Activated T-helper 2 cell treated with anti-CD3 and anti-CD28 coated beads, Interferon-gamma antibody, Interleukin-2, Interleukin-4, amounts not matched to agents 10 μg/mL and 5 μg/mL and 100 μg/mL, durations not matched to agents 14 hours and 24 hours and 36 hours (primary cell): Measurements from ENCODE around the gene G6PD. TPM values are rescaled to one million over a fixed set of nuclear protein-coding genes. Genes with fewer than 3 reads are reported as not detected.
"Not testable (repeated sequence)": the region's sequence is repeated elsewhere in the genome, so short reads cannot be mapped to it uniquely, and the experiment has no call there.

ENCODE experiments used
- DNase-seq: peaks from one replicate; pipeline ENCODE4 v3.0.0; 2021; ENCODE audit warnings: low spot score
- H3K27ac Mint-ChIP-seq: one replicate; pipeline ENCODE4 v1.8.0; 2021; ENCODE audit warnings: mixed read lengths
- H3K27me3 Mint-ChIP-seq: one replicate; pipeline ENCODE4 v1.8.0; 2021; ENCODE audit warnings: low read depth, mixed read lengths
- H3K36me3 Mint-ChIP-seq: one replicate; pipeline ENCODE4 v1.8.0; 2021; ENCODE audit warnings: low read depth, mixed read lengths
- H3K4me1 Mint-ChIP-seq: one replicate; pipeline ENCODE4 v1.8.0; 2021; ENCODE audit warnings: low read depth, mixed read lengths
- H3K4me3 Mint-ChIP-seq: one replicate; pipeline ENCODE4 v1.8.0; 2021; ENCODE audit warnings: low read depth, mild to moderate bottlenecking, moderate library complexity, mixed read lengths
- H3K9me3 Mint-ChIP-seq: one replicate; pipeline ENCODE4 v1.8.0; 2021; ENCODE audit warnings: mixed read lengths
- intact Hi-C: fragments of 100-400 bp; cut with micrococcal nuclease; formaldehyde crosslinking; loops from one replicate; pipeline ENCODE4 v1.15.1; 2023
- total RNA-seq: library from RNA; stranded (reverse); gene quantifications from 2 replicates; pipeline ENCODE4 v1.2.3, GENCODE V29; 2022

G6PD gene
- total RNA-seq, result 82.8 and 86.4 TPM in 2 replicates

DNA sequence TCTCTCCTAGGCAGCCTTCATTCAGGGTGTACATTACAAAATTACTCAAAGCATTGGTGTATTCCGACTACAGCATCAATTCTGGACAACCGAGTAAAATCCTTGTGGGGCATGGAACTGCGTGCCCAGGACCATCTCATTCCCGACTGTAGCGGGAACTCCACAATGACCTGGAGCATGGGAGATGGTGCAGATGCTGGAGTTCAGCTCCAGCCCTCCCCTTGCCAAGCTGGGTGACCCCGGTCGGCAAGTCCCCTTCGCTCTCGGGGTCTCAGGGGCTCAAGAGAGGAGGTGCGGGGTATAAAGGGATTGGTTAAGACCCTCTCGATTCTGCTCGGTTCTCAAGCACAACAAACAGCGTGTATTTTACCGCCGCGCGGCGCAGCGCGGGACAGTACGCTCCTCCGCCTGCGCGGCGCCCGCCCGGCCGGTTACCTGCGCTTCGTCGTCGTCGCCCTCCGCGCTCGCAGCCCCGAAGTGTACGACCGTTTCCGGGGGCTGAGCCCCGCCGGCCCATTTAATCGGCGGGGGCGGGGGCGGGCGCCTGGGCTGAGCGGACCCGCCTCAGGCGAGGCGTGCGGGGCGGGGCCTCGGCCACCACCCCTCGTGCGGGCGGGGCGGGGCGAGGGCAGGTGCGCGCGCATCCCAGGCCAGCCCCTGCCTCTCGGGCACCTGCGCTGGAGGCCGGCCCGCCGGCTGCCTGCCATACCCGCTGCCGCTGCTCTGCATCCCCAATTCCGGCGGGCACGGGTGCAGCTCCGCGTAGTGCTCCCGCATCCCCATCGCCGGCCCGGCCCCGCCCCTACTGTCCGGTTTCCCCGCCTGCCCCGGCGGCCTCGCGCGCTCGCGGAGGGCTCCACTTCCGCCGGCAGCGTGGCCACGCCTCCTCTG, at the start of gene G6PD:
Gene G6PD, minus strand, starts transcription at position 493 of the 891 bp plus-strand sequence. CDS start 691 bp downstream, outside the sequence.
- H3K36me3 Mint-ChIP-seq, result peaks cover 38% of the 10 kb centered on the region
- intact Hi-C loops, result no loop called here
- H3K27ac Mint-ChIP-seq, result peak within 1 kb of the TSS; percentile 95
- H3K27me3 Mint-ChIP-seq, result no peaks in the 10 kb centered on the region
- no peaks in the 10 kb centered on the region for H3K9me3 Mint-ChIP-seq
- H3K4me1 Mint-ChIP-seq, result peaks cover 29% of the 10 kb centered on the region
- peak within 1 kb of the TSS; percentile 94 for H3K4me3 Mint-ChIP-seq
- peak; percentile 74 for DNase-seq

DNA sequence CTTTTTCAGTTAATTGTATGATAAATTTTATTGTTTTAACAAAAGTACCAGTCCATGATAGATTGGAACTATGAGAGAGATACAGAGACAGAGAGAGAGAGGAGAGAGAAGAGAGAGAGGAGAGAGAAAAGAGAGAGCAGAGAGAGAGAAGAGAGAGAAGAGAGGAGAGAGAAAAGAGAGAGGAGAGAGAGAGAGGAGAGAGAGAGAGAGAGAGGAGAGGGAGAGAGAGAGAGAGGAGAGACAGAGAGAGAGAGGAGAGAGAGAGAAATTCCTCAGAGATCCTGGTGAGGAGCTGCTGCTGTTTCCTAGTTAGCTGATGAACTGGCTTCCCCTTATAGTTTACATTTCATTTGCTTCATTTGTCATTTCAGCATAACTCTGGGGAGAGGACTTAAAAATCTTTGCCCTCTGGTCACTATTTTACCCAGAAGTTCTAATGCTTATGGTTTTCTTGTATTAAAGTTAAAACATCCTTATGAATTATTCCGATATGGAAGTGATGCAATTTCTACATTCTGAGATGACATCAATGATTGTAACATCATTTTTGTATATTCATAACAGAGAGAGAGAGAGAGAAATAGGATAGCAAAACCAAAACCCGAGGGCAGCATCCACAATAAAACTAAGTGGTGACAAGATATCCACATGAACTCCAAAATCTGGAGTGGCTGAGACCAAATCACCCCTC, 49.1 kb upstream of the G6PD start:
- intact Hi-C loops, result no loop called here
- no peak overlapping the region for H3K4me3 Mint-ChIP-seq
- H3K9me3 Mint-ChIP-seq, result no peaks in the 10 kb centered on the region
- DNase-seq, result no peak
- H3K36me3 Mint-ChIP-seq, result no peaks in the 10 kb centered on the region
- H3K4me1 Mint-ChIP-seq, result peaks cover 9% of the 10 kb centered on the region
- no peak overlapping the region for H3K27ac Mint-ChIP-seq
- H3K27me3 Mint-ChIP-seq, result peaks cover 14% of the 10 kb centered on the region

- no peaks in the 10 kb centered on the region for H3K9me3 Mint-ChIP-seq
- H3K27ac Mint-ChIP-seq, result no peak overlapping the region
- H3K4me1 Mint-ChIP-seq, result peaks cover 9% of the 10 kb centered on the region
- no peak overlapping the region for H3K4me3 Mint-ChIP-seq
- no peak for DNase-seq
- H3K27me3 Mint-ChIP-seq, result peaks cover 14% of the 10 kb centered on the region
- intact Hi-C loops, result no loop called here
- H3K36me3 Mint-ChIP-seq, result no peaks in the 10 kb centered on the region
Observed at GRCh38 chrX:154594491-154594890, 47.8 kb upstream of the G6PD start.

GRCh38 chrX:154593201-154593600, 46.6 kb upstream of the G6PD start:
- peaks cover 9% of the 10 kb centered on the region for H3K4me1 Mint-ChIP-seq
- DNase-seq, result no peak
- no peaks in the 10 kb centered on the region for H3K36me3 Mint-ChIP-seq
- H3K27me3 Mint-ChIP-seq, result peaks cover 14% of the 10 kb centered on the region
- no peak overlapping the region for H3K4me3 Mint-ChIP-seq
- no peaks in the 10 kb centered on the region for H3K9me3 Mint-ChIP-seq
- H3K27ac Mint-ChIP-seq, result no peak overlapping the region
- intact Hi-C loops, result no loop called here

- Mint-ChIP-seq H3K4me1 (peaks cover 9% of the 10 kb centered on the region), H3K27ac (no peak overlapping the region), H3K4me3 (no peak overlapping the region), H3K27me3 (peaks cover 9% of the 10 kb centered on the region), H3K9me3 (no peaks in the 10 kb centered on the region), H3K36me3 (no peaks in the 10 kb centered on the region)
- intact Hi-C loops, result no loop called here
- DNase-seq, result no peak
Observed at GRCh38 chrX:154592505-154592904, 45.9 kb upstream of the G6PD start.

- H3K4me1 Mint-ChIP-seq, H3K27me3 Mint-ChIP-seq, H3K9me3 Mint-ChIP-seq, H3K27ac Mint-ChIP-seq, intact Hi-C loops, H3K4me3 Mint-ChIP-seq, DNase-seq, H3K36me3 Mint-ChIP-seq: not testable (repeated sequence)
Observed at GRCh38 chrX:154590415-154590814, 43.8 kb upstream of the G6PD start.

GRCh38 chrX:154584585-154585183, 38.0 kb upstream of the G6PD start, which contains the start of gene CTAG1A:
Gene CTAG1A (plus strand): TSS chrX:154585133. CDS start chrX:154585207, 74 bp downstream.
- H3K4me3 Mint-ChIP-seq, intact Hi-C loops, H3K4me1 Mint-ChIP-seq, DNase-seq, H3K27me3 Mint-ChIP-seq, H3K36me3 Mint-ChIP-seq, H3K27ac Mint-ChIP-seq, H3K9me3 Mint-ChIP-seq: not testable (repeated sequence)

GRCh38 chrX:154582994-154583393, 36.3 kb upstream of the G6PD start:
- H3K4me1 Mint-ChIP-seq, H3K36me3 Mint-ChIP-seq, H3K27me3 Mint-ChIP-seq, intact Hi-C loops, H3K4me3 Mint-ChIP-seq, DNase-seq, H3K9me3 Mint-ChIP-seq, H3K27ac Mint-ChIP-seq: not testable (repeated sequence)

DNA sequence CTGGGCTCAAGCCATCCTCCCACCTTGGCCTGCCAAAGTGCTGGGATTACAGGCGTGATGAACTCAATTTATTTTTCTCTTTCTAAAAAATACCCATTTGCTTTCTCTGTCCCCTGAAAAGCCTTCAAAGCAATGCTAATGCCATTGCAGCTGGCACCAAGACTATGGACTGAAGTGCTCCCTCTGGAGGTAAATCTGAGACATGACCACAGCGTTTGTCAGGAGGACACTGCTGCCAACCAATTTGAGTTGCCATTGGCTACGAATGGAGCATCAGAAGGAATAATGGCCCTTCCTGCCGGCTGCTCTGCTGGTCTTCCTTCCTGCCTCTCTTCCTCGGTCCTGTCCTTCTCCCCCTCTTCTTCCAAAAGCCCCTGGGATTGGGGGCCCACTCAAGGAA, 28.4 kb upstream of the G6PD start:
- H3K4me1 Mint-ChIP-seq, H3K36me3 Mint-ChIP-seq, H3K27me3 Mint-ChIP-seq, intact Hi-C loops, H3K4me3 Mint-ChIP-seq, H3K27ac Mint-ChIP-seq, DNase-seq, H3K9me3 Mint-ChIP-seq: not testable (repeated sequence)

DNA sequence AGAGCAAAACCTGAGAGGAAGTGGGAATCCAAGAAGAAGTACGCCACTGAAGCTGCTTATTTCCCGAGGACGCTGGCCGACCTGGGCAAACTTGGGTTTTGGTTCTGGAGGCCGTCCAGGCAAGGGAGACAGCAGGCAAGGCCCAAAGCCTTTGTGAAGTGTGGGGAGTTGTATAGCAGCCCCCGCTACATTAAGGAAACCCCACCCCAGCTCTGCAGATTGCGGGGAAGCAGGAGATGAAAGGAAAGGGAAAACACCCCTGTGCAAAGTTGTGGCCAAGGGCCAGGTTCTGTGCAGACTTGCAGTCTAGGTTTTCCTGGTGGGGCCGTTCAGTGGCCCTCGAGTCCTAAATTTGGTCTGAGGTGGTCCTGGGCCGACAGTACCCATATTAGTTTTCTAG, 26.4 kb upstream of the G6PD start:
- H3K27ac Mint-ChIP-seq, H3K36me3 Mint-ChIP-seq, H3K4me3 Mint-ChIP-seq, H3K9me3 Mint-ChIP-seq, DNase-seq, H3K27me3 Mint-ChIP-seq, intact Hi-C loops, H3K4me1 Mint-ChIP-seq: not testable (repeated sequence)

GRCh38 chrX:154570361-154570760, 23.7 kb upstream of the G6PD start:
- not testable (repeated sequence) for DNase-seq, H3K4me3 Mint-ChIP-seq

DNA sequence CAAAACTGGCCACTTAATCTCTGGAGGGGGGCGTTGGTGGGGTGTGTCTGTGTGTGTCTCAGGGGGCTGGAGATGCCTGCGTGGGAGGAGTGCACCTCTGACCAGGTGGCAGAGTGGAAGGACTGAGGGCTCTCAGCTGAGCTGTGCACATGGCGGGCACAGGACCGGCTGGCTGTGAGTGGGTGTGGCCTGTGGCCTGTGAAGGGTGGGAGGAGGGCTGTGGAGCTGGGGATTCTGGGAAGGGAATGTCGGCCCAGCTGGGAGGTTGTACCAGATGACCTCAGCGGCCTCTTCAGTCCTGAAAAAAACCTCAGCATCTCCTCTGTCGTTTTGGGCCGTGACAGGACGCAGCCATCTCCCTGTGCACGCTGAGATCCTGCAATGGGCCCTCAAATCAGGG, 15.6 kb upstream of the G6PD start:
- intact Hi-C loops, H3K27ac Mint-ChIP-seq, H3K9me3 Mint-ChIP-seq, H3K27me3 Mint-ChIP-seq, H3K4me1 Mint-ChIP-seq, H3K36me3 Mint-ChIP-seq, H3K4me3 Mint-ChIP-seq, DNase-seq: not testable (repeated sequence)

More at GRCh38 chrX:154570361-154570760, 23.7 kb upstream of the G6PD start:
- H3K9me3 Mint-ChIP-seq, H3K4me1 Mint-ChIP-seq, intact Hi-C loops, H3K27ac Mint-ChIP-seq, H3K36me3 Mint-ChIP-seq, H3K27me3 Mint-ChIP-seq: not testable (repeated sequence)

DNA sequence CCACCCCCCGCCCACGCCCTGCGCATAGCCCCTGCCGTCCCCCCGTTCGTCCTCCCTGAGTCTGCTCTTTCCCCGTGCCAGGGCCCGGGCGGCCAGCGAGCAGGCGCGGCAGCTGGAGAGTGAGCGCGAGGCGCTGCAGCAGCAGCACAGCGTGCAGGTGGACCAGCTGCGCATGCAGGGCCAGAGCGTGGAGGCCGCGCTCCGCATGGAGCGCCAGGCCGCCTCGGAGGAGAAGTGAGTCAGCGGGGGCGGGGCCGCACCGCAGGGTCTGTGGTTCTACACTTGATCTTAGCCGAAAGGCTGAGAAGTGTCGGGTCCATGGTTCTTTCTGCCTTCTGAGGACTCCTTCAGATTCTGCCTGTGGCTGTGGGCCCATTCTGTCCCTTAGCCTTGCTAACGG, 13.7 kb upstream of the G6PD start:
- H3K9me3 Mint-ChIP-seq, H3K27ac Mint-ChIP-seq, H3K27me3 Mint-ChIP-seq, H3K4me1 Mint-ChIP-seq, H3K4me3 Mint-ChIP-seq, intact Hi-C loops, H3K36me3 Mint-ChIP-seq, DNase-seq: not testable (repeated sequence)
